SU-DHL-6 (cell line): ENCODE results near the gene TNPO2.

Source experiments
- H2AFZ ChIP-seq: fragments of 200-600 bp; sonication (generic); 2 replicates; pipeline ENCODE4 v1.6.1; 2014; ENCODE audit warnings: low read depth, mild to moderate bottlenecking, moderate library complexity, mixed read lengths, antibody characterized with exemption, low read length; ENCODE audit not compliant: severe bottlenecking
- H3F3A ChIP-seq: fragments of 200-600 bp; shearing (Covaris generic); 2 replicates; pipeline ENCODE4 v1.6.0; 2016; ENCODE audit warnings: antibody characterized with exemption, mild to moderate bottlenecking; ENCODE audit not compliant: insufficient read depth
- H3K27ac ChIP-seq: fragments of 200-600 bp; sonication (generic); 2 replicates; pipeline ENCODE4 v1.5.1; 2016; ENCODE audit warnings: low read depth, mild to moderate bottlenecking, low read length, moderate library complexity, mixed read lengths
- H3K27me3 ChIP-seq: fragments of 200-600 bp; sonication (generic), shearing (Covaris generic); 2 replicates; pipeline ENCODE4 v1.6.0; 2014; ENCODE audit warnings: mild to moderate bottlenecking, low read length
- H3K36me3 ChIP-seq: fragments of 200-600 bp; sonication (generic); 2 replicates; pipeline ENCODE4 v1.6.1; 2014; ENCODE audit warnings: mild to moderate bottlenecking, low read length, mixed read lengths
- H3K4me2 ChIP-seq: fragments of 300-600, 200-600 bp; shearing (Covaris generic), sonication (generic); 2 replicates; pipeline ENCODE4 v1.6.0; 2014; ENCODE audit warnings: low read length, low read depth, mild to moderate bottlenecking; ENCODE audit not compliant: poor library complexity, severe bottlenecking
- H3K4me3 ChIP-seq: fragments of 200-600 bp; sonication (generic); 2 replicates; pipeline ENCODE4 v1.5.1; 2014; ENCODE audit warnings: antibody characterized with exemption, low read length, mild to moderate bottlenecking, mixed read lengths; ENCODE audit not compliant: insufficient read depth, poor library complexity, severe bottlenecking
- H3K79me2 ChIP-seq: fragments of 200-600 bp; sonication (generic); 2 replicates; pipeline ENCODE4 v1.6.1; 2014; ENCODE audit warnings: mild to moderate bottlenecking, low read length, moderate library complexity; ENCODE audit not compliant: insufficient read depth
- H3K9ac ChIP-seq: fragments of 200-600 bp; sonication (generic); 2 replicates; pipeline ENCODE4 v1.7.0; 2014; ENCODE audit warnings: mild to moderate bottlenecking, low read length
- H3K9me2 ChIP-seq: fragments of 200-600 bp; sonication (generic); replicated peaks from 2 replicates; pipeline ENCODE4 v1.6.1; 2014; ENCODE audit warnings: low read length; ENCODE audit not compliant: insufficient read depth
- H3K9me3 ChIP-seq: fragments of 200-600 bp; sonication (generic); 2 replicates; pipeline ENCODE4 v1.6.1; 2014; ENCODE audit warnings: low read length, mixed read lengths; ENCODE audit not compliant: insufficient read depth
- H4K20me1 ChIP-seq: fragments of 200-600 bp; sonication (generic); 2 replicates; pipeline ENCODE4 v1.6.1; 2014; ENCODE audit warnings: low read depth, mild to moderate bottlenecking, antibody characterized with exemption, low read length, moderate library complexity, mixed read lengths
- EZH2phosphoT487 ChIP-seq: fragments of 200-600 bp; sonication (generic), shearing (Covaris generic); conservative IDR thresholded peaks from 2 replicates; pipeline ENCODE4 v1.6.1; 2018; ENCODE audit warnings: mild to moderate bottlenecking, antibody characterized with exemption, low read length, moderate library complexity, mixed read lengths
- TF ChIP-seq, protein P1 (sequence below): fragments of 200-600 bp; sonication (generic); IDR thresholded peaks from one replicate; pipeline ENCODE4 v1.5.1; 2017; ENCODE audit warnings: antibody characterized with exemption, mild to moderate bottlenecking, low read length, moderate library complexity; ENCODE audit not compliant: insufficient read depth, poor library complexity, severe bottlenecking

Gene TNPO2

GRCh38 chr19:12694641-12695040 is 29.1 kb downstream of the TNPO2 start:
- Histone ChIP-seq H3K27ac (no peak overlapping the region), H3K9me3 (no peaks in the 10 kb centered on the region), H3K9me2 (no peaks in the 10 kb centered on the region), H4K20me1 (no peaks in the 10 kb centered on the region), H2AFZ (no peak overlapping the region), H3K27me3 (no peaks in the 10 kb centered on the region), H3K9ac (no peak overlapping the region), H3K4me2 (no peak overlapping the region), H3K79me2 (no peaks in the 10 kb centered on the region), H3K36me3 (no peaks in the 10 kb centered on the region), H3F3A (peaks cover 24% of the 10 kb centered on the region), H3K4me3 (no peak overlapping the region)
- TF ChIP-seq EZH2phosphoT487, result no peak
- TF ChIP-seq, protein P1, sequence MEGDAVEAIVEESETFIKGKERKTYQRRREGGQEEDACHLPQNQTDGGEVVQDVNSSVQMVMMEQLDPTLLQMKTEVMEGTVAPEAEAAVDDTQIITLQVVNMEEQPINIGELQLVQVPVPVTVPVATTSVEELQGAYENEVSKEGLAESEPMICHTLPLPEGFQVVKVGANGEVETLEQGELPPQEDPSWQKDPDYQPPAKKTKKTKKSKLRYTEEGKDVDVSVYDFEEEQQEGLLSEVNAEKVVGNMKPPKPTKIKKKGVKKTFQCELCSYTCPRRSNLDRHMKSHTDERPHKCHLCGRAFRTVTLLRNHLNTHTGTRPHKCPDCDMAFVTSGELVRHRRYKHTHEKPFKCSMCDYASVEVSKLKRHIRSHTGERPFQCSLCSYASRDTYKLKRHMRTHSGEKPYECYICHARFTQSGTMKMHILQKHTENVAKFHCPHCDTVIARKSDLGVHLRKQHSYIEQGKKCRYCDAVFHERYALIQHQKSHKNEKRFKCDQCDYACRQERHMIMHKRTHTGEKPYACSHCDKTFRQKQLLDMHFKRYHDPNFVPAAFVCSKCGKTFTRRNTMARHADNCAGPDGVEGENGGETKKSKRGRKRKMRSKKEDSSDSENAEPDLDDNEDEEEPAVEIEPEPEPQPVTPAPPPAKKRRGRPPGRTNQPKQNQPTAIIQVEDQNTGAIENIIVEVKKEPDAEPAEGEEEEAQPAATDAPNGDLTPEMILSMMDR, result no peak

DNA sequence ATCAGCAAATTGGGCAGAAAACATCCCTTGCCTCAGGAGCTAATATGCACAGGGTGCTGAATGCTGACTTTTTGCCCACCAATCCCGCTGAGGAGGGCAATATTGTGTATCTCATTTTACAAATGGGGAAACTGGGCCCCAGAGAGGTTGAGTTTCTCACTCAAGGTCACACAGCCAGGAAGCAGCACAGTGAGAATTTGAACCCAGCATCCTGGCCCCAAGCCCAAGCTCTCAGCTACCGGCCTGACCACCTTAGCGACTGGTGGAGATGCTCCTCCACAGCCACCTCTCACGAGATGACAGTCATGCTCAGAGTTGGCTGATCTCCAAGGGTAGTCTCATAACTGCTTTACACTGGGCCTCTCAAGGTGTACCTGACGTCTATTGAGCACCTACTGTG is 30.8 kb downstream of the TNPO2 start:
- no peaks in the 10 kb centered on the region for H3K36me3 ChIP-seq
- H4K20me1 ChIP-seq, result no peaks in the 10 kb centered on the region
- no peaks in the 10 kb centered on the region for H3K9me2 ChIP-seq
- TF ChIP-seq EZH2phosphoT487, result no peak
- TF ChIP-seq, protein P1, result no peak
- no peak overlapping the region for H3K27ac ChIP-seq
- H3K79me2 ChIP-seq, result no peaks in the 10 kb centered on the region
- no peaks in the 10 kb centered on the region for H3K9me3 ChIP-seq
- H3K9ac ChIP-seq, result no peak overlapping the region
- no peak overlapping the region for H3K4me3 ChIP-seq
- no peak overlapping the region for H2AFZ ChIP-seq
- H3F3A ChIP-seq, result peaks cover 10% of the 10 kb centered on the region
- no peaks in the 10 kb centered on the region for H3K27me3 ChIP-seq
- H3K4me2 ChIP-seq, result no peak overlapping the region

DNA sequence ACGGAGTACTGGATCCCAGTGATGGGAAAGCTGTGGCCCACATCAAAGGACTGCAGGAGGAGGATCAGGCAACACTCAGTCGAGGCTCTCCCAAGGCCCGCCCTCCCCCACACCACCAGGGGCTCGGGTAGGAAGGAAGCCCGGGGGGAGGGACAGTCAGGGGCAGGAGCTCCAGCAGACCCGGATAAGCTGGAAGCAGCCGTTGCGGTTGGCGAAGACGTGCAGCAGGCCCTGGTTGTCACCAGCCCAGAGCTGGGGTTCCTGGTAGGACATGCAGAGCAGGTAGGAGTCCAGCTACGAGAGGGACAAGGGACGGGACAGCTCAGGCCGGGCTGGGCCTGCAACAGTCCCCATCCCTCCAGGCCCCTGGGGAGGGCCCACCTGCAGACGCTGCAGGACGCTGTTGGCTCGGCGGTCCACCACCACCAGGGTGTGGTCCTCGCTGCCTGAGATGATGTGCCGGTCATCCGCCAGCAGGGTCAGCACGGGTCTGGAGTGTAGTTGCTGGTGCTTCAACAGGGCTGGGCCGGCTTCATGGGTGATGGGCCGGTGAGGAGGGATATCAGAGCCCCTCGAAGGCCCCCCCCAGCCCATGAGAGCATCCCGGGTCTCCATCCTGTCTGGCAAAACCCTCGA is 34.0 kb downstream of the TNPO2 start:
- TF ChIP-seq, protein P1, result no peak
- TF ChIP-seq EZH2phosphoT487, result no peak
- no peaks in the 10 kb centered on the region for H3K79me2 ChIP-seq
- no peaks in the 10 kb centered on the region for H3K36me3 ChIP-seq
- no peak overlapping the region for H3K4me2 ChIP-seq
- H3K9me2 ChIP-seq, result no peaks in the 10 kb centered on the region
- H4K20me1 ChIP-seq, result no peaks in the 10 kb centered on the region
- no peaks in the 10 kb centered on the region for H3K27me3 ChIP-seq
- no peak overlapping the region for H3K27ac ChIP-seq
- H3K4me3 ChIP-seq, result no peak overlapping the region
- H3F3A ChIP-seq, result no peaks in the 10 kb centered on the region
- no peaks in the 10 kb centered on the region for H3K9me3 ChIP-seq
- H2AFZ ChIP-seq, result no peak overlapping the region
- H3K9ac ChIP-seq, result no peak overlapping the region
